ENCODE results near the gene NRDE2.
A peak's percentile ranks its signal among the peaks of the same experiment; 100 is the strongest.
"Not testable (repeated sequence)": the region's sequence is repeated elsewhere in the genome, so short reads cannot be mapped to it uniquely, and the experiment has no call there.

Gene NRDE2

GRCh38 chr14:90266441-90267154 is 65.1 kb downstream of the NRDE2 start:
- DNase-seq: no peak

GRCh38 chr14:90263748-90264449 is 67.8 kb downstream of the NRDE2 start:
- DNase-seq: no peak

- DNase-seq: peak; percentile 92
These were observed 75.2 kb downstream of the NRDE2 start, which contains the start of gene PSMC1 for GRCh38 chr14:90256354-90257131. Gene PSMC1, plus strand, starts transcription at chr14:90256553. Its CDS starts 45 bp downstream, at chr14:90256598.

GRCh38 chr14:90255871-90256270 is 75.9 kb downstream of the NRDE2 start:
- DNase-seq: no peak

GRCh38 chr14:90253826-90254225 is 77.9 kb downstream of the NRDE2 start:
- DNase-seq: no peak

- DNase-seq: no peak
These were observed 83.1 kb downstream of the NRDE2 start for GRCh38 chr14:90248594-90248993.

- DNase-seq: not testable (repeated sequence)
These were observed 84.3 kb downstream of the NRDE2 start for GRCh38 chr14:90247441-90247840.

- DNase-seq: no peak
These were observed 84.8 kb downstream of the NRDE2 start for GRCh38 chr14:90246936-90247335.

- no peak for DNase-seq
These were observed 89.3 kb downstream of the NRDE2 start for GRCh38 chr14:90242444-90242843.

- DNase-seq: no peak
These were observed 92.6 kb downstream of the NRDE2 start for GRCh38 chr14:90239139-90239538.

- DNase-seq: peak; percentile 21
These were observed 96.4 kb downstream of the NRDE2 start for GRCh38 chr14:90235179-90235976.

- not testable (repeated sequence) for DNase-seq
These were observed 101.8 kb downstream of the NRDE2 start for GRCh38 chr14:90229942-90230341.

- no peak for DNase-seq
These were observed 103.3 kb downstream of the NRDE2 start for GRCh38 chr14:90228478-90228877.

All from fibroblast of skin of abdomen (primary cell).